Type B pancreatic cell (in vitro differentiated cells): Measurements from ENCODE around the gene KLRF1. TPM values are rescaled to one million over a fixed set of nuclear protein-coding genes. Genes with fewer than 3 reads are reported as not detected.

Experiments used
- DNase-seq: peaks from one replicate; pipeline ENCODE4 v3.0.0; 2021; ENCODE audit warnings: mixed read lengths; ENCODE audit not compliant: unreplicated experiment; ENCODE audit errors: extremely low spot score
- H3K27ac Mint-ChIP-seq: 2 replicates; pipeline ENCODE4 v1.8.0; 2021; ENCODE audit warnings: mild to moderate bottlenecking, mixed read lengths
- H3K27me3 Mint-ChIP-seq: 2 replicates; pipeline ENCODE4 v1.8.0; 2021; ENCODE audit warnings: mixed read lengths
- H3K36me3 Mint-ChIP-seq: 2 replicates; pipeline ENCODE4 v1.8.0; 2021; ENCODE audit warnings: mixed read lengths
- H3K4me1 Mint-ChIP-seq: one replicate; pipeline ENCODE4 v1.8.0; 2021; ENCODE audit warnings: mixed read lengths; ENCODE audit not compliant: unreplicated experiment
- H3K4me3 Mint-ChIP-seq: 2 replicates; pipeline ENCODE4 v1.8.0; 2021; ENCODE audit warnings: mild to moderate bottlenecking, mixed read lengths
- H3K9me3 Mint-ChIP-seq: 2 replicates; pipeline ENCODE4 v1.8.0; 2021; ENCODE audit warnings: mixed read lengths
- total RNA-seq: library from RNA; stranded (reverse); gene quantifications from 2 replicates; pipeline ENCODE4 v1.2.1, GENCODE V29; 2021; ENCODE audit warnings: low replicate concordance
- TF ChIP-seq, protein P1 (sequence below): fragments of 200-600 bp; sonication (generic); conservative IDR thresholded peaks from 2 replicates; pipeline ENCODE4 v1.5.0; 2021; ENCODE audit warnings: antibody characterized with exemption, mild to moderate bottlenecking

The KLRF1 gene
- total RNA-seq, 1 donor from 2014 or later = not detected

DNA sequence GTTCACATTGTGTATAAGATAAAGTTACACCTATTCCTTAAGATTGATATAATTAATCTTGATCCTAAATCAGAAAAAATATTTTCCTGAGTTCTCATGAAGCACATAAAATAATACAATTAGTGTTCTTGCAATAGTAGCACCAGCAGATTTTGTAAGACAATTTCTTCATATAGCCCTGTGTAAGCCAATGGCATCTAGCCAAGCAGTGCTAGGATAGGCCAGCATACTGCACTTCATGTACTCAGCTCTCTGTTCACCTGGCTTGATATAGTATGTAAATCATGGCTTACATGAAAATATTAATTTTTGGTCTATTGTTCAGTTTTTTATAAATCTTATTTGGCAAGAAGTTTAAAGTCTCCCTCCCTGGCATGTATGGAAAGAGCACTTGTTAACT lies 55.9 kb downstream of the KLRF1 start:
- H3K27ac Mint-ChIP-seq = no peak overlapping the region
- no peaks in the 10 kb centered on the region for H3K36me3 Mint-ChIP-seq
- no peak for DNase-seq
- H3K4me3 Mint-ChIP-seq = no peak overlapping the region
- TF ChIP-seq, protein P1, sequence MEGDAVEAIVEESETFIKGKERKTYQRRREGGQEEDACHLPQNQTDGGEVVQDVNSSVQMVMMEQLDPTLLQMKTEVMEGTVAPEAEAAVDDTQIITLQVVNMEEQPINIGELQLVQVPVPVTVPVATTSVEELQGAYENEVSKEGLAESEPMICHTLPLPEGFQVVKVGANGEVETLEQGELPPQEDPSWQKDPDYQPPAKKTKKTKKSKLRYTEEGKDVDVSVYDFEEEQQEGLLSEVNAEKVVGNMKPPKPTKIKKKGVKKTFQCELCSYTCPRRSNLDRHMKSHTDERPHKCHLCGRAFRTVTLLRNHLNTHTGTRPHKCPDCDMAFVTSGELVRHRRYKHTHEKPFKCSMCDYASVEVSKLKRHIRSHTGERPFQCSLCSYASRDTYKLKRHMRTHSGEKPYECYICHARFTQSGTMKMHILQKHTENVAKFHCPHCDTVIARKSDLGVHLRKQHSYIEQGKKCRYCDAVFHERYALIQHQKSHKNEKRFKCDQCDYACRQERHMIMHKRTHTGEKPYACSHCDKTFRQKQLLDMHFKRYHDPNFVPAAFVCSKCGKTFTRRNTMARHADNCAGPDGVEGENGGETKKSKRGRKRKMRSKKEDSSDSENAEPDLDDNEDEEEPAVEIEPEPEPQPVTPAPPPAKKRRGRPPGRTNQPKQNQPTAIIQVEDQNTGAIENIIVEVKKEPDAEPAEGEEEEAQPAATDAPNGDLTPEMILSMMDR = no peak
- H3K4me1 Mint-ChIP-seq = no peaks in the 10 kb centered on the region
- no peaks in the 10 kb centered on the region for H3K27me3 Mint-ChIP-seq
- no peaks in the 10 kb centered on the region for H3K9me3 Mint-ChIP-seq

DNA sequence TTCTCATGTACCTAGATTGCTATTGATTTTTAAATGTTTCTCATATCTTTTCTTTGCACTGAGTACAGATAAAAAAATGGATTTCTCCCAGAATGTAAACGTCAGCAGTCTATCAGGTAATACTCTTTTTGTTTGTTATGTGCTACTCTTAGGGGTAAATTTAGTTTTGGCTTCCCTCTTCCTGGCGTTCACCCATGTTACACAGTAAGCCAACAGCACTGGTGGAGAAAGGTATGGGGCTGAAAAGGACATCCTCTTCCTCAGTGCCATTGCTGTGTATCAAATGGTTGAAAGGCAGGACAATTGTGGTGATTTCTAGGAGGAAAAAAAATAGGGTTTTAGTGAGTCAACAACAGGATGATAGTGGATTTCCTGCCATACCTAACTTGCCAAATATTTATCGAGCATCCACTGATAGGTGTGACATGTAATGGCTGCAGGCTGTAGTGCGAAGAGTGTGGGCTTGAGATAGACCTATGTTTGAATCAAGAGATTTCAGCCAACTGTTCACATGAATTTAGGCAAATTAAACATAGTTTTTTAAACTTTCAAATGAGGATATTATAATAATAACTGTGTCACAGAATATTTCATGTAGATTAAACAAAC lies 61.5 kb downstream of the KLRF1 start:
- Mint-ChIP-seq H3K27ac (peak overlapping the region; percentile 35), H3K27me3 (no peaks in the 10 kb centered on the region)

More for the DNA sequence above, 61.5 kb downstream of the KLRF1 start:
- no peak overlapping the region for H3K4me3 Mint-ChIP-seq
- no peaks in the 10 kb centered on the region for H3K9me3 Mint-ChIP-seq
- no peak for DNase-seq
- TF ChIP-seq, protein P1 = no peak
- no peaks in the 10 kb centered on the region for H3K4me1 Mint-ChIP-seq
- H3K36me3 Mint-ChIP-seq = no peaks in the 10 kb centered on the region

Other genes starting within 250 kb of the KLRF1 start
- gene KLRB1, start 219.6 kb upstream of the KLRF1 start, total RNA-seq = not detected in 2 replicates
- 9.2 and 10.3 TPM in 2 replicates for gene CLEC2D, start 157.8 kb upstream of the KLRF1 start, total RNA-seq
- not detected in 2 replicates for gene CLECL1, start 94.4 kb upstream of the KLRF1 start, total RNA-seq
- gene CD69, start 66.6 kb upstream of the KLRF1 start, total RNA-seq = 0.19 and 1.6 TPM in 2 replicates
- gene CLEC2B, start 41.9 kb downstream of the KLRF1 start, total RNA-seq = not detected in 2 replicates
- not detected in 2 replicates for gene KLRF2, start 54.0 kb downstream of the KLRF1 start, total RNA-seq
- gene CLEC2A, start 104.9 kb downstream of the KLRF1 start, total RNA-seq = not detected in 2 replicates
- gene CLEC12A, start 143.9 kb downstream of the KLRF1 start, total RNA-seq = 0.50 and 0.65 TPM in 2 replicates
- 0.62 TPM in 1 of 2 replicates, not detected in the other for gene CLEC1B, start 171.6 kb downstream of the KLRF1 start, total RNA-seq
- gene CLEC12B, start 183.1 kb downstream of the KLRF1 start, total RNA-seq = not detected in 2 replicates
- gene CLEC9A, start 203.2 kb downstream of the KLRF1 start, total RNA-seq = not detected in 2 replicates